GM19452 (cell line): ENCODE data around the gene ADGB.

Source experiments
- ATAC-seq: cut with Tn5 transposase; IDR thresholded peaks from one replicate; pipeline ENCODE4 v1.9.1; 2021; ENCODE audit not compliant: unreplicated experiment

The ADGB gene

DNA sequence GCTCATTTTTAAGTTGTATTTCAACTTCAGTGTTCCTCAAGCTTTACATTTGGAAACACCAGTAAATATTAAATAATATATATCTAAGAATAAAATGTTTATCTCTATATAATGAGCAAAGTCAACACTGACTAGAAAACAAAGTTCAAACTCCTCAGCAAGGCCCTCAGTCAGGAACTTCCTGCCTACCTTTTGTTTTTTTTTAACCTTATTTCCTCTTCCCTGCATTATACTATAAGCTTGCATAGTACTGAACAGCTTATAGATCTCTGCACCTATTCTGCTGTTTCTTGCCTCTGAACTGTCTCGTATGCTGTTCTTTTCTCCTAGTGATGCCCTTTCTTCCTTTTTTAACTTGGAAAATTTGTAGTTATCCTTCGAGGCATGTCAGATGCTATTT lies 29.6 kb downstream of the ADGB start:
- no peak for ATAC-seq

DNA sequence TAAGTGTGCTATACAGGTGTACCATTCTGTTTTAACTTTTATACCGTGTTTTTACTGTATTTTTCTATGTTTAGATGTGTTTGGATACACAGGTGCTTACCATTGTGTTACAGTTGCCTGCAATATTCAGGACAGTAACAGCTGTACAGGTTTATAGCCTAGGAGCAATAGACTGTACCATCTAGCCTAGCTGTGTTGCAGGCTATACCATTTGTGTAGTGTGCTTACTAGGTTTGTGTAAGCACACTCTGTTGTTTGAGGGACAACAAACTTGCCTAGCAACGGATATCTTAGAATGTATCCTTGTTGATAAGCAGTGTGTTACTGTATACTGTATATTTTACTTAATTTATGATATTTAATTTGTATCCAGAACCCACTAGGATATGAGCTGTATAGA lies 35.2 kb downstream of the ADGB start:
- no peak for ATAC-seq

DNA sequence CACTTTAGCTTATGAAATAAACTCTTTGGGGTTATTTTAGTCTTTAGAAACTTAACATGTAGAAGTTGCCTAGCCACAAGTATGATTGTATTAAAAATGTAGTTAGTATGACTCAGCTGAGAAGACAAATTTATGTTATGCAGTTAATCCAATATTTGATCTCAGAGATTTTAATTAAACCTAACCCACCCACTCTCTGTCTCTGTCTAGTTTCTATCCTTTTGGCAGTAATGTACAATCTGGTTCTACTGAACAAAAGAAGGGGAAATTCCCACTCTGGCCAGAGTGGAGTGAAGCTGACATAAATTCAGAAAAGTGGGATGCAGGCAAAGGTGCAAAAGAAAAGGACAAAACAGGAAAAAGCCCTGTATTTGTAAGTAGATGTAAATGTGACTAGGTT lies 36.4 kb downstream of the ADGB start:
- no peak for ATAC-seq

DNA sequence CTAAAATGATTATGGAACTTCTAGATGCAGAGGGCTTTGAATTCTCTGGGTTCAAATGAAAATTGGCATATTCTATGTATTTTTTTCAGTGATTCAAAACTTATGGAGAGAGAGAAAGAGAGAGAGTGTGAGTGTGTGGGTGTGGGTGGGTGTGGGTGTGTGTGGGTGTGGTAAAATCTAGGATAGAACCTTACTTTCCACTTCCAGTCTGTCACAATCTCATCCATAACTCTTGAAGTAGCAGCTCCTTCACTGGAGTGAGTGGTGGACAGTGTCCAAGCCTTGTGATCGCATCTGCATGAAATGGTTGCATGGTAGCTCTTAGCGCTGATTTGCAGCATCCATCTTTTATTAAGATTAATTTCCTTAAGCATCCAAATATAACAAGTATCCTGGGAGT lies 37.7 kb downstream of the ADGB start:
- no peak for ATAC-seq

DNA sequence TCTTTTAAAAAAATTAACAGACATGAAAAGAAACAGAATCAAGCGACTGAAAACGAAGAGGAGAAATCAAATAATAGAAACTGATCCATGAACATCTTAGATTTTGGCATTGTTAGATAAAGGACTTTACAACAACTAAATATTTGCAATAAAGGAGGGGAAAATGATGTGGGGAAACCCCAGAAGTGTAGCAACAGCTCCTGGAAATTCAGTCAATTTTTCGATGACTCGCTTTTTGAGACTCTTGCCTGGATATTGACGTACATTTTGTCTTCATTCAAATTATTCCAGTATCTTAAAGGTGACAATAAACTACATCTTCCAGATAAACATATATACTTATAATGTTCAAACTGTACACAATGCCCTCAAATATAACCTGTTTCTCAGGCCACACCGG lies 44.1 kb downstream of the ADGB start:
- no peak for ATAC-seq

- no peak for ATAC-seq
Measured at GRCh38 chr6:146650799-146651481, 52.2 kb downstream of the ADGB start.

DNA sequence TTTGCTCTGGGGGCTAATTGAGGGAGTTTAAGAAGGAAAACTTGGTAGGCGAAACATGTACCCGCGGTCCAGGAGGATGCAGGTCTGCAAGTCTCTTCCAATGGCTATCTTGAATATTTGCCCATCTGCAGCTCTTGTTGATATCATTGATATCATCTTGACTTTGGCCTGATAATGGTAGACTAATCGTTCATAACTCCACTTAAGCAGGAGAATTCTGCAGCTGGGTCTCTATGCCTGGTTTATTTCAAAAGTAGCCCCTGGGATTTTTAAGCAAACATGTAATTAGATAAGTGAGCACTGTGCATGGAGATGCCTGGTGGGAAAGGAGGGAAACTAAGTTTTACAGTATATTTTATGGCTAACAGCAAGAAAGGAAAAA lies 52.7 kb downstream of the ADGB start:
- ATAC-seq = no peak

- no peak for ATAC-seq
Measured at GRCh38 chr6:146657432-146657831, 58.7 kb downstream of the ADGB start.

- ATAC-seq = no peak
Measured at GRCh38 chr6:146664871-146665360, 66.1 kb downstream of the ADGB start.

DNA sequence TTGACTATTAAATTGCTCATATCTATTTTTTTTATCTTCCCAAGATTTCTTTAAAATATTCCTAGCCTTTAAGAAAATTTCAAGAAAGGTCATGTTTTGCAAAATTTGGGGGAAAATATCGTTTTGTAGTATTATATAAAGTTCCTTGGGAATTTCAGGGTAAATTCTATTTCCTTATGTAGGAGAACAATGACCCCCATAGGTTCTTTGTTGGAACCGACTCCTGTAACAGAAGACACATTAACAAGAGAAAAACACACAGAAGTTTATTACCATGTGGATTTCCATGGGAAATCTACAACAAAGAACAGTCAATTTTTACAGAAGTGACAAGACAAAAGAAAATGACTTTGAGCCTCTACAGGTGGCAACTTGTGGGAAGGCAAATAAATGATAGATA lies 68.1 kb downstream of the ADGB start:
- no peak for ATAC-seq

GRCh38 chr6:146670161-146670560 lies 71.4 kb downstream of the ADGB start:
- no peak for ATAC-seq

GRCh38 chr6:146673069-146673468 lies 74.3 kb downstream of the ADGB start:
- ATAC-seq = no peak

GRCh38 chr6:146679386-146679785 lies 80.6 kb downstream of the ADGB start:
- no peak for ATAC-seq

- no peak for ATAC-seq
Measured at GRCh38 chr6:146682919-146683318, 84.1 kb downstream of the ADGB start.

DNA sequence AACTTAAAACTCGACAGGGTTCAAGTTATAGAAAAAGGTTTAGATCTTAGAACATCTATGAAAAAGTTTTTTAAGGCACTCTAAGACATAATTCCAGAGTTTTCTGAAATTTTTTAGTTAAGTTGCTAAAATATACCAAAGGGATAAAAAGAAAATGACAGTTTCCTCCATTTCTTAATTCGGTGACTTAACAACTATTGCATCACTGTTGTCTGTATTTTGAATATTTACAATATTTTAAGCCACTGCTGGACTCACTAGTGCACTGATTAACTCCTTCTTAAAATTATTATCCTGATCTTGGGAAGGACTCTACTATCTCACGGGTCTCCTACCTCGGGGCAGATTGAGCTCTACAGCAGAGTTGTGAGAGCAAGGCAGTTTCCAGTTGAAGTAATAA lies 91.0 kb downstream of the ADGB start:
- no peak for ATAC-seq

GRCh38 chr6:146693342-146693741 lies 94.6 kb downstream of the ADGB start:
- ATAC-seq = no peak

DNA sequence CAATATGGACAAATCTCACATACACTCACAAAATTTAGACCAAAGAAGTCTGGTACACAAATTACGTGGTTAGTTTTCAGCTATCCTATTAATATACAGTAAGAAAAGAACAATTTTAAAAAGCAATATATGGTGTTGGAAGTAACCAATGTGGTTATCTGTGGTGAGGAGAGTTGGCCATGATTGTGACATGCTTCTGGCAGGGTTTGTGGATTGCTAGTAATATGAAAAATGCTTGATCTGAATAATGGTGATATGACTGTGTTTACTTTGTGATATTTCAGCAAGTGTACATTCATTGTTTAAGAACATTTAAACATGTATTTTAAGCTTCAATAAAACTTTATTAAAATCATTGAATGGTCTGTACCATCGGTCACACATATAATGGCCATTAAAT lies 99.1 kb downstream of the ADGB start:
- ATAC-seq = no peak

DNA sequence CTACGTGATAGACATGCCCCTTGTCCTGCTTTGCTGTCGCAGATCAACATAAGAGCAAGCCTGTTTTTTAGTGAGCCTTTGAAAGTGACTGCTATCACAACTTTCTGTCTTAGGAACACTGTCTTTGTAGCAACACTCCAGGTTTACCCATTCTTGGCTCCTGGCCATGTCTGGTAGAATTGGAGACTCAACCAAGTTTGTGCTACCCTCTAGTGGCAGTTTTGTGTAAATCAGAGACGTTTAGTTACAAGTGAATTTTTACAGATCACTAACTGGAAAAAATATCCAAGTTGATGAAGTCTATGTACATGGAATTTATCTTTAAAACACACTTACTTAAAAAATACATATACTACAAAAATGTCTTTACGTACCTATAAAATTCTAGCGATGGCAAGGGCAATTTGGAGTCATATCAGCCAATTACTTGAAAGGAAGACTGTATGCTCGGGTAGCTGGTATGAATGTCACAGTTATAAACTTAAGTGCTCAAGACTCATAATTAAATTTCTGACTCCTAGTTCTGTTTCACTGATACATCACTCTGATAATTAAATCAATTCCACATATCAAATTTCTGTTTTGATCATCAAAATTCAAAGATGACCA lies 101.4 kb downstream of the ADGB start:
- ATAC-seq = peak; percentile 77

- ATAC-seq = no peak
Measured at GRCh38 chr6:146701632-146702031, 102.9 kb downstream of the ADGB start.

GRCh38 chr6:146709036-146709622 lies 110.4 kb downstream of the ADGB start:
- no peak for ATAC-seq

DNA sequence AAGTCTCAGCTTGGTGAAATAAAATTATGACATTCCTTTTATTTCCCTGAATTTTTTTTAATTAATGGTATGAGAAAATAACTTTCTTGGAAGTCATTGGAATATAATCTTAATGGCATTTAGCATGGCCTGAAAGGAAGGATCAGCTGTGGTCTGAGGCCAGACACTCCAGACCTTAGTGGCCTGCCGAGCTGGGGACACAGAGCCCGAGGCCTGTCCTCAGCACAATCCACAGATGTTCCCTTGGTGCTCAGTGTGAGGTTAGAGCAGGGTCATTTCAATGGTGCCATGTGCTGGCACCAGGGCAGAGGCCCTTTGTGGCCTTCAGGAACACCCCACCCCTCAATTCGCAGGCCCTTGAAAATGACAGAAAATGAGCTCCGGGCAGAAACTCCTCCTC lies 120.6 kb downstream of the ADGB start:
- ATAC-seq = no peak

GRCh38 chr6:146739696-146740095 lies 140.9 kb downstream of the ADGB start:
- no peak for ATAC-seq

GRCh38 chr6:146741609-146742008 lies 142.8 kb downstream of the ADGB start:
- ATAC-seq = no peak
